ENCODE data around the gene COL25A1.
"Not testable (repeated sequence)": the region's sequence is repeated elsewhere in the genome, so short reads cannot be mapped to it uniquely, and the experiment has no call there.

The COL25A1 gene

DNA sequence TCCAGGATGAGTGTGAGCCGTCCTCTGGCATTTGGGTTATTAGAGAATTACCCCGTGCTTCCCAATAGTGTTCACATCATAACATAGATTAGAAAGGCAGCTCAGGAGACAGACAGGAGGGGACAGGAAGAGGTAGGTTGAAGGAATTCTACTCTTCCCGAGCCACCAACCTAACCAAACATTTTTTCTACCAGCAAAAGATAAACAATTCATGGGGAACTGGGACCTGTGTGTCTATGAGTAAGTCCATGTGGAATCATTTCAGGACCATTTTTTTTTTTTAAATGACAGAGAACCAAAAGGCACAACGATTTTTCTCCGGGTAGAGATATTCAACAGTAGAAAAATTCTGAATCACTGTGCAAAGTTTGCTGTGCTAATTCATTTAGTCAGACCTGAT is 365.4 kb downstream of the COL25A1 start:
- Histone ChIP-seq H3K36me3 (ENCODE audit: insufficient read depth, low read length) (no peaks in the 10 kb centered on the region), H3K9me3 (ENCODE audit: low read depth, low read length) (no peaks in the 10 kb centered on the region), H3K4me3 (no peak overlapping the region), H3K27ac (no peak overlapping the region), H3K9ac (ENCODE audit: insufficient read length) (no peak overlapping the region)
- no peak for TF ChIP-seq POLR2AphosphoS5 (IDR thresholded peaks at IDR 0.05; ENCODE audit: borderline replicate concordance, low read depth, low read length)
- TF ChIP-seq EZH2 (IDR thresholded peaks at IDR 0.05) = no peak
- no peak for TF ChIP-seq FOXP2 (optimal IDR thresholded peaks at IDR 0.05; ENCODE audit: control extremely low read depth, extremely low read length, insufficient read depth)
- DNase-seq (ENCODE audit: low read depth, low spot score) = no peak

DNA sequence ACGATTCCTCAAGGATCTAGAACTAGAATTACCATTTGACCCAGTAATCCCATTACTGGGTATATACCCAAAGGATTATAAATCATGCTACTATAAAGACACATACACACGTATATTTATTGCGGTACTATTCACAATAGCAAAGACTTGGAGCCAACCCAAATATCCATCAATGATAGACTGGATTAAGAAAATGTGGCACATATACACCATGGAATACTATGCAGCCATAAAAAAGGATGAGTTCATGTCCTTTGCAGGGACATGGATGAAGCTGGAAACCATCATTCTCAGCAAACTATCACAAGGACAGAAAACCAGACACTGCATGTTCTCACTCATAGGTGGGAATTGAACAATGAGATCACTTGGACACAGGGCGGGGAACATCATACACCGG is 368.5 kb downstream of the COL25A1 start:
- not testable (repeated sequence) for H3K4me3 ChIP-seq

DNA sequence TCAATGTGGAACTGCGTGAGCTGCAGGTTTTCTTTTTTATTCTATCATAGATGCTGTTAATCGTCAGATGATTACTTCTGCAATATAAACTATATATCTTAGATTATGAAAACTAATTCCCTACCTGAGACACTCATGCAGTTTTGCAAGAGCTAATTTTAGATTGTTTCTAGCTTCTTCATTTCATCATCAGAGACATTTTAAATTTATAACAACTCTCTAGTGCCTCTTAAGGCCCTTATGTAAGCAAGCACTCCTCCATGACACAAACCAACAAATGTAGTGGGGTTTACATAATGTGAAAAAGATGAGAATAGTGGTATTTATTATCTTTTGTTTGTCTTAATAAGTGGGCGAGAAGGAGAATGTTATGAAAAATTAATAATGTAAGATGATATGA is 369.4 kb downstream of the COL25A1 start:
- no peak for TF ChIP-seq EZH2 (IDR thresholded peaks at IDR 0.05)
- no peak for TF ChIP-seq FOXP2 (optimal IDR thresholded peaks at IDR 0.05; ENCODE audit: control extremely low read depth, extremely low read length, insufficient read depth)
- no peak for TF ChIP-seq POLR2AphosphoS5 (IDR thresholded peaks at IDR 0.05; ENCODE audit: borderline replicate concordance, low read depth, low read length)
- no peak overlapping the region for H3K27ac ChIP-seq
- no peaks in the 10 kb centered on the region for H3K36me3 ChIP-seq (ENCODE audit: insufficient read depth, low read length)
- DNase-seq (ENCODE audit: low read depth, low spot score) = no peak
- no peak overlapping the region for H3K9ac ChIP-seq (ENCODE audit: insufficient read length)
- no peaks in the 10 kb centered on the region for H3K9me3 ChIP-seq (ENCODE audit: low read depth, low read length)
- no peak overlapping the region for H3K4me3 ChIP-seq

More for the DNA sequence above, 368.5 kb downstream of the COL25A1 start:
- H3K27ac ChIP-seq; H3K9ac ChIP-seq (ENCODE audit: insufficient read length); H3K36me3 ChIP-seq (ENCODE audit: insufficient read depth, low read length); DNase-seq (ENCODE audit: low read depth, low spot score); H3K9me3 ChIP-seq (ENCODE audit: low read depth, low read length): not testable (repeated sequence)

DNA sequence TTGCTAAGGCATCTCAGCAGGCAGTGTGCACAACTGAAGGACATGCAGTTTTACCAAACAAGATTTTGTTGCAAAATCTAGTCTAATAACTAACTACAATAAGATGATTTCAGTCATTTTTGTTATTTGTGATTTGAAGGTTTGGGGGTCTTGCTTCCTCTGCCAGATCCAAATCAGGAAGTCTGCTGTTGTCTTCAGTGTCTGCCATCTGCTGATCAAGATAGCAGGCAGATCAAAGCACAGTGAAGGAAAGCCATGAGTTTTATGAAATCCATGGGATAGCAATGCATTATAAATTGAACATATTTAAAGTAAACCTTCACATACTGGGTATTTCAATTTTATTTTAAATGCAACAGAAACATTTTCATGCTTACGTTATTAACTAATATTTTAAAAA is 370.5 kb downstream of the COL25A1 start:
- no peak for DNase-seq (ENCODE audit: low read depth, low spot score)
- Histone ChIP-seq H3K9ac (ENCODE audit: insufficient read length) (no peak overlapping the region), H3K27ac (no peak overlapping the region), H3K36me3 (ENCODE audit: insufficient read depth, low read length) (no peaks in the 10 kb centered on the region), H3K9me3 (ENCODE audit: low read depth, low read length) (no peaks in the 10 kb centered on the region), H3K4me3 (no peak overlapping the region)
- no peak for TF ChIP-seq POLR2AphosphoS5 (IDR thresholded peaks at IDR 0.05; ENCODE audit: borderline replicate concordance, low read depth, low read length)
- no peak for TF ChIP-seq EZH2 (IDR thresholded peaks at IDR 0.05)
- TF ChIP-seq FOXP2 (optimal IDR thresholded peaks at IDR 0.05; ENCODE audit: control extremely low read depth, extremely low read length, insufficient read depth) = no peak

DNA sequence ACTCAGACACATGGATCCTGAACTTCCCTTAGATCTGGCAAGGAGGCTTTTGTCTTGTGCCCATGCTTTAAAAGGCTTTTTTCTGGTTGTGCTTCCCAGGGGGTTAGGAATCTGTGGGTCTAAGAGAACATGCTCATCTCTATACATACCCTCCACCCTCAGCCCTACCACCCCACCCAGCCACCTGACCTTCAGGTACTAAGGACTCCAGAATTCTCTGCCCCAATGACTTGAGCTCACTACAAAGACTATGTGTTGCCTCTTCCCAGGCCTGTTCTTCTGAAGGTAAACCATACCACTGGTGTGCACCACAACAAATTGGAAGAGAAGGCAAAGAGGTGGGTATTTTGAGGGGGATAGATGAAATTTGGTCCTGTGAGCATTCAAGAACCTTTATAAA is 372.3 kb downstream of the COL25A1 start:
- TF ChIP-seq FOXP2 (optimal IDR thresholded peaks at IDR 0.05; ENCODE audit: control extremely low read depth, extremely low read length, insufficient read depth) = no peak
- H3K9me3 ChIP-seq (ENCODE audit: low read depth, low read length) = no peaks in the 10 kb centered on the region
- no peaks in the 10 kb centered on the region for H3K36me3 ChIP-seq (ENCODE audit: insufficient read depth, low read length)
- no peak overlapping the region for H3K27ac ChIP-seq
- DNase-seq (ENCODE audit: low read depth, low spot score) = no peak
- H3K4me3 ChIP-seq = no peak overlapping the region
- no peak overlapping the region for H3K9ac ChIP-seq (ENCODE audit: insufficient read length)

DNA sequence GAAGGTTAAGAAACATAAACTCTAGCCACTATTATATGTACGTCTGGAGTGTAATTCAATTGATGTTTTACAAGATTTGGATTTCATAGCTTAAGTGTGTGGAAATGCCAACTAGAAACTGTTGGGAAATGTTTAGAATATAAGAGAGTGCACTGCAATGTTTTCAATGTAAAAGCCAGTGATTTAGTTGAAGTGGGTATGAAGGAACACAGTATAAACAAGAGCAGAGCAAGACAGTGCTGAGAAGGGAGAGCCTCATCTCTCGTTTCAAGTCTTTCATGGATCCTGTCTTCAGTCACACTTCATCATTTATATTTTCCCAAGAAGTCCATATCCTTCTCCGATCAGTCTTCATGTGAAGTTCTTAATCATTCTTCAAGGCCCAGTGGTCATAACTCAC is 375.7 kb downstream of the COL25A1 start:
- H3K36me3 ChIP-seq (ENCODE audit: insufficient read depth, low read length) = no peaks in the 10 kb centered on the region
- no peak overlapping the region for H3K4me3 ChIP-seq
- no peak for DNase-seq (ENCODE audit: low read depth, low spot score)
- no peak overlapping the region for H3K9ac ChIP-seq (ENCODE audit: insufficient read length)
- H3K27ac ChIP-seq = no peak overlapping the region
- TF ChIP-seq POLR2AphosphoS5 (IDR thresholded peaks at IDR 0.05; ENCODE audit: borderline replicate concordance, low read depth, low read length) (no peak), FOXP2 (optimal IDR thresholded peaks at IDR 0.05; ENCODE audit: control extremely low read depth, extremely low read length, insufficient read depth) (no peak), EZH2 (IDR thresholded peaks at IDR 0.05) (no peak)
- H3K9me3 ChIP-seq (ENCODE audit: low read depth, low read length) = no peaks in the 10 kb centered on the region

DNA sequence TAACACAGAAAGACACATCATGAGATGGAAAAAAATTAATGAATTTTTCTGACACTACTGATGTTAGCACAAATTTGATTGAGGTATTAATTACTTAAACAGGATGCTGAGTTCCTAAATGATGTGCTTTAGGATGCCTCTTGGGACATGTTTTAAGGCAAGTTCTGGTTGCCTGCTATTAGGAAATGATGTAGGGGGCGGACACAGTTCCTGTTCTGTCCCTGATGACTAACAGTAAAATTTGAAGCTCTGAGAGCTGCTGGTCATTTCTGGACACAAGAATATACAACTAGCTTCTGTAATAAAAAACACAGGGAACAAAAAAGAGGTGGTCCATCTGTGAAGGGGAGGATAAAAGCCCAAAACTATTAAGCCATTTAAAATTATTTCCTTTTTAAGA is 376.4 kb downstream of the COL25A1 start:
- Histone ChIP-seq H3K9me3 (ENCODE audit: low read depth, low read length) (no peaks in the 10 kb centered on the region), H3K36me3 (ENCODE audit: insufficient read depth, low read length) (no peaks in the 10 kb centered on the region), H3K9ac (ENCODE audit: insufficient read length) (no peak overlapping the region), H3K4me3 (no peak overlapping the region), H3K27ac (no peak overlapping the region)
- DNase-seq (ENCODE audit: low read depth, low spot score) = no peak
- TF ChIP-seq POLR2AphosphoS5 (IDR thresholded peaks at IDR 0.05; ENCODE audit: borderline replicate concordance, low read depth, low read length) (no peak), FOXP2 (optimal IDR thresholded peaks at IDR 0.05; ENCODE audit: control extremely low read depth, extremely low read length, insufficient read depth) (no peak), EZH2 (IDR thresholded peaks at IDR 0.05) (no peak)

DNA sequence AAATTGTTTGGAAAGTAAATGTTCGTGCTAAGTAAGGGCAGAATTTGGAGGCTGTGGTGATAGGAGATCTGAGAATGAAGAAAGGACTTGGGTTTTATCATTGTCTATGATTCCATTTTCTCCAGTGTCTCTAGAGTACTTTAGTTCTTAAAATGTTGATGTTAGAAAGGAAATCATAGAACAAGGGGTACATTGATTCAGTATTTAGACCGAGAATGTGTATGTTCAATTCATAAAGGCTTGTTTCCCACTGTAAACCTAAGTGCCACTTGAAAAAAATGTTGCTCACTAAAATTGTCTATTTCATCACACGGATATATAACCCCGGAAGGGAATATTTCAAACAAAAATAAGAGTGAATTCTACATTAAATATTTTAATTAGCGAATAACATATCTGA is 380.3 kb downstream of the COL25A1 start:
- Histone ChIP-seq H3K9me3 (ENCODE audit: low read depth, low read length) (no peaks in the 10 kb centered on the region), H3K27ac (no peak overlapping the region), H3K9ac (ENCODE audit: insufficient read length) (no peak overlapping the region), H3K4me3 (no peak overlapping the region), H3K36me3 (ENCODE audit: insufficient read depth, low read length) (no peaks in the 10 kb centered on the region)
- DNase-seq (ENCODE audit: low read depth, low spot score) = no peak
- TF ChIP-seq EZH2 (IDR thresholded peaks at IDR 0.05) = no peak
- no peak for TF ChIP-seq POLR2AphosphoS5 (IDR thresholded peaks at IDR 0.05; ENCODE audit: borderline replicate concordance, low read depth, low read length)
- TF ChIP-seq FOXP2 (optimal IDR thresholded peaks at IDR 0.05; ENCODE audit: control extremely low read depth, extremely low read length, insufficient read depth) = no peak

DNA sequence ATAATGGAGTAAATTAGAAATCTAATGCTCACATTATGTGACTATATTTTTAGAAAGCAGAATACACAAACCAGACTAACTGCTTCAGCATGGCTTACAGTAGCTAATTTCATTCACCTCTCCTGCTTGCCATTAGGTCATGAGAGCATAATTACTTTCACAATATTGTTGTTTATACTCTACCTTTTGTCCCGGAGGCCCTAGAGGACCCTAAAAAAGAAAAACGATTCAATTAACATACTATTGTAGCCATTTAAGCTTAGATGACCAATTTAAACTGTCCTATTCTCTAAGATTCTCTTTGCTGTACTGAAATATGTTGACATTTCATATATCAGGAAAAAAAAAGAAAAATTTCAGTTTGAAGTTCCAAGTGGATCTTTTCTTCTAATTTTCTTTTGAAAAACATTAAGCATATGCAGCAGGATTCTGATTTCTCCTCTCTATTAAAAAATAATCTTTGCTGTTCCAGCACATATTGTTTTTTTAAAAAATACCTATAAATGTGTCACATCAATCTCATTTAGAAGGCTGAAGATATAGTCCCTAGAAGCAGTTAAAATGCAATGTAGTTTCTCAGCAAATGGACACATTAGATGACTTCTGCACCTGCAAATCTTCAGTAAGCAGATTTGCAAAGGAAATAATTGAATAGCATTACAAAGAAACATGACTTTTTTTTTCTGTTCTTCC is 381.9 kb downstream of the COL25A1 start:
- Histone ChIP-seq H3K9me3 (ENCODE audit: low read depth, low read length) (no peaks in the 10 kb centered on the region), H3K36me3 (ENCODE audit: insufficient read depth, low read length) (no peaks in the 10 kb centered on the region), H3K9ac (ENCODE audit: insufficient read length) (no peak overlapping the region), H3K27ac (no peak overlapping the region), H3K4me3 (no peak overlapping the region)
- TF ChIP-seq EZH2 (IDR thresholded peaks at IDR 0.05) = no peak
- TF ChIP-seq POLR2AphosphoS5 (IDR thresholded peaks at IDR 0.05; ENCODE audit: borderline replicate concordance, low read depth, low read length) = no peak
- no peak for TF ChIP-seq FOXP2 (optimal IDR thresholded peaks at IDR 0.05; ENCODE audit: control extremely low read depth, extremely low read length, insufficient read depth)
- no peak for DNase-seq (ENCODE audit: low read depth, low spot score)
